HG02870 (cell line): ENCODE data around the gene PRAC2.

Source experiments
- ATAC-seq: cut with Tn5 transposase; IDR thresholded peaks from one replicate; pipeline ENCODE4 v1.9.1; 2021; ENCODE audit warnings: mild to moderate bottlenecking, moderate library complexity; ENCODE audit not compliant: unreplicated experiment

Gene PRAC2

GRCh38 chr17:48752399-48753288 lies 29.7 kb downstream of the PRAC2 start:
- no peak for ATAC-seq

GRCh38 chr17:48753794-48754499 lies 31.0 kb downstream of the PRAC2 start:
- no peak for ATAC-seq

GRCh38 chr17:48754500-48755261 lies 31.7 kb downstream of the PRAC2 start:
- no peak for ATAC-seq

GRCh38 chr17:48755356-48755755 lies 32.4 kb downstream of the PRAC2 start:
- no peak for ATAC-seq

GRCh38 chr17:48756830-48757251 lies 33.9 kb downstream of the PRAC2 start:
- ATAC-seq = no peak

GRCh38 chr17:48757524-48757961 lies 34.6 kb downstream of the PRAC2 start:
- no peak for ATAC-seq

GRCh38 chr17:48759288-48759687 lies 36.3 kb downstream of the PRAC2 start:
- no peak for ATAC-seq

GRCh38 chr17:48760411-48760810 lies 37.4 kb downstream of the PRAC2 start:
- ATAC-seq = no peak

GRCh38 chr17:48761114-48761513 lies 38.1 kb downstream of the PRAC2 start:
- no peak for ATAC-seq

- ATAC-seq = no peak
Observed at GRCh38 chr17:48767263-48767774, 44.3 kb downstream of the PRAC2 start.

- no peak for ATAC-seq
Observed at GRCh38 chr17:48769009-48769675, 46.2 kb downstream of the PRAC2 start.

GRCh38 chr17:48770954-48771353 lies 48.0 kb downstream of the PRAC2 start:
- no peak for ATAC-seq

- ATAC-seq = no peak
Observed at GRCh38 chr17:48773245-48773644, 50.3 kb downstream of the PRAC2 start.
